Stimulated activated CD8-positive, alpha-beta memory T cell treated with anti-CD3 and anti-CD28 coated beads, Interleukin-12 subunit alpha, Interleukin-12 subunit beta, amount 100 ng/mL, for 1 hour (primary cell): ENCODE data around the gene DNAAF3.
"Not testable (repeated sequence)": the region's sequence is repeated elsewhere in the genome, so short reads cannot be mapped to it uniquely, and the experiment has no call there.

ENCODE experiments used
- DNase-seq: peaks from one replicate; pipeline ENCODE4 v3.0.0-alpha.2; 2020; ENCODE audit warnings: low read depth

Gene DNAAF3

GRCh38 chr19:55166530-55167268 is at the start of gene DNAAF3:
DNAAF3 (minus strand) TSS chr19:55166613; CDS start chr19:55166413, 200 bp downstream.
- peak; percentile 26 for DNase-seq

- no peak for DNase-seq
Observed at GRCh38 chr19:55213547-55213946, 47.1 kb upstream of the DNAAF3 start.

- DNase-seq: no peak
Observed at GRCh38 chr19:55212447-55212846, 46.0 kb upstream of the DNAAF3 start.

DNA sequence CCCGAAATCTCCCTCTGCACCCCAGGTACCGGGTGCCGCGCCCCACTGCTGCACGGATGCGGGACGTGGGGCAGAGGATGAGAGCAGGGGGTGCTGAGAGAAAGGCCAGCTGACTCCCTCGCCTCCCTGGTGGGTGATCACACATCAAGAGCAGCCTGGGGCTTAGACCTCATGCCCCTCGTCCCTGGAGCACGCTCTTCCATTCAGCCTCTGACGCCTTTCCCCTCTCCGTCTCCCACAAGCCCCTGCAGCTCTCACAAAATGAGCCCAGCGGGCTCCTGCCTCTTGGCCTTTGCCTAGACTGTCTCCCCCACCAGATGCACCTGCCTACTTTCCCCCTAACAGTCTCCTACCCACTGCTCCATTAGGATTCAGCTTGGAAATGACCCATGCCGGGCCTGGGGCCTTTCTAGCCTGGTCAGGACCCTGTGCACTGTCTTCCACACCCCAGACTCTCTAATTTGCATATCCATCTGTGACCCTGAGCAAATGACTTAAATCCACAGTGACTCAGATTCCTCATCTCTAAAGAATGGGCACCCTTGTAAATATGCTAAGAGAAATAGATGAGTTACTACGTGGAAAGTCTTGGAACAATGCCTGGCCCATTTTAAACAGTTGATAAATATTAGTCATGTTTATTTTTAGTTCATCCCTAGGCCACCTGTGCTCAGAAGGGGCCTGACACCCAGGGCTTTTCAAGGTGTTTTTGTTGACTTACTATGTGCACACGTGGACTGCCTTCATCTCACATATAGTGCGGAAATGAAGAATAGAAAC is 43.5 kb upstream of the DNAAF3 start:
- no peak for DNase-seq

GRCh38 chr19:55208880-55209692 is 42.7 kb upstream of the DNAAF3 start, which contains the start of gene PTPRH:
PTPRH (minus strand) TSS chr19:55209501; CDS start chr19:55209433, 68 bp downstream.
- DNase-seq: no peak

DNA sequence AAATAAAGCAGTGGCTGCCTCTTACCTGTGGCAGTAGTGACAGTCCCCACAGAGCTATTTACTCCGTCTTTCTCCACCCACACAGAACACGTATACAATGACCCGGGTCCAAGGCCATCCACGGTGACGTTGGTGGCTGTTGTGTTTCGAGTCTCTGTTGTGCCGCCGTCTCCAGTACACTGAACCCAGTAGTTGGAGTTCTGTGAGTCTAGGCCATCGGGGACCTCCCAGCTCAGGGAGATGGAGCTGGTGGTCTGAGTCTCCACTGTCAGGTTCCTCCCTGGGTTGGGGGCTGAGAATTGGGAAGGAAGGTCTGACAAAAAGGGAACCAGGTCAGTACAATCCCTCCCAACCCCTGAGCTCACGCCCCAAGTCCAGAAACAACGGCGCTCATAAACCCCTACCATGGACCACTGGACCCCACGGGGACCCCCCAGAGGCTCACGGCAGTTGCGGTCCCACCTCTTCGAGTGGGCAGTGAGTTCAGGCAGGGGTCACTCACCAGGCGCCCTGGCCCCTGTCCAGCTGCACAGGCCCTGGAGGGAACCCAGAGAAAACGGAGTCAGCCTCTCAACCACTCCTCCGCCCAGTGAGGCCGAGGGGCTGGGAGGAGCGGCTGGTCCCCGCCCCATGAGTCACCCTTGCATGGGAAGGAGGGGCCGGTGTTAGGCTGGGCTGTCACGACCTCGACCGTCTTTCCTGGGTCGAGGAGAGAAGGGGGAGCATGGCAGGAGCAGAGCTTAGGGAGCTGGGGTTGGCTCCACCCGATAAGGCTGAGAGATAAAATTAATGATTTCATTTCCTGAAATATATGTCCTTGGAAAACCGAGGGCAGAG is 40.5 kb upstream of the DNAAF3 start:
- peak; percentile 5 for DNase-seq

DNA sequence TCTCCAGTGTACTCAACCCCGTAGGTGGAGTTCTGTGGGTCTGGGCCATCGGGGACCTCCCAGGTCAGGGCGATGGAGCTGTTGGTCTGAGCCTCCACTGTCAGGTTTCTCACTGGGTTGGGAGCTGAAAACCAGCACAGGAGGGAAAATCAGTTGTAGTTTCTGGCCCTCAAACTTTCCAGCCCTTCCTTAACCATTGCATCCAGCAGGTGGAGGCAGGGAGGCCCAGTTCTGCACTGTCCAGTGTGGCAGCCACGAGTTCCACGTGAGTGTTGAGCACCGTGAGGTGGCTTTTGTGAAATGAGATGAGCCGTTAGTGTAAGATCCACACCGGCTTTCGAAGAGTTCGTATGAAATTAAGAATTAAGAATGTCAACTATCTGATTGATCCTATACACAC is 35.8 kb upstream of the DNAAF3 start:
- DNase-seq: not testable (repeated sequence)

- DNase-seq: no peak
Observed at GRCh38 chr19:55199620-55200204, 33.3 kb upstream of the DNAAF3 start.

GRCh38 chr19:55198651-55199050 is 32.2 kb upstream of the DNAAF3 start:
- no peak for DNase-seq

GRCh38 chr19:55197528-55197927 is 31.1 kb upstream of the DNAAF3 start:
- no peak for DNase-seq

GRCh38 chr19:55196803-55197202 is 30.4 kb upstream of the DNAAF3 start:
- no peak for DNase-seq

DNA sequence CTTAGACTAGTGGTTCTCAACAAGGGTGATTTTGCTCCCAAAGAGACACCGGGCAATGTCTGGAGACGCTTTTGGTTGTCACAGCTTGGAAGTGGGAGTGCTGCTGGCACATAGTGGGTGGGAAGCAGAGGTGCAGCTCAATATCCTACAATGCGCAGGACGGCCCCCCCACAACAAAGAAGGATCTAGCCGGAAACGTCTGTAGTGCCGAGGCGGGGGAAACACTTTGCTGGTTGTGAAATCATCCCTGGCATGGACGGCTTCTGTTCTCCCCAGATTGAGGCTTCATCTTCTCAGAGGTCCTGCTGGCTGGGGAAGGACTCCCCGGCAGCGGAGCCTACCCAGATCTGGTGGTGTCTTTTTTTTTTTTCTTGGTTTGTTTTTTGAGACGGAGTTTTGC is 27.1 kb upstream of the DNAAF3 start:
- DNase-seq: no peak

GRCh38 chr19:55189403-55189835 is 23.0 kb upstream of the DNAAF3 start:
- DNase-seq: no peak

DNA sequence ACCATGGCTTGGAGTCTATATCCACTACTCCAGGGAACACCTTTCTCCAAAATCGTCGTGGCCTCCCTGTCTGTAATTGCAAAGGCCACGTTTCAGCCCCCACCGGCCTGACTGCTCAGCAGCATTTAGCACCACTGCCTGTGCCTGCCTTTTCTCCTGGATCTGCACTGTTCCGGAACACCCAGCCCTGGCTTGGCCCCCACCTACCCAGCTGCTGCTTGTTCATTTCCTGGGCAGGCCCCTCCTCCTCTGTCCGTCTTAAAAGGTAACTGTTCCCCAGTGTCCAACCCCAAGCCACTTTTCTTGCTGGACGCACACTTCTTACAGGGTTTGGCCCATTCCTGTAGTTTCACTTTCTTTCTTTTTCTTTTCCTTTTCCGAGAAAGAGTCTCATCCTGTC is 22.2 kb upstream of the DNAAF3 start:
- no peak for DNase-seq

- no peak for DNase-seq
Observed at GRCh38 chr19:55186080-55186479, 19.7 kb upstream of the DNAAF3 start.

DNA sequence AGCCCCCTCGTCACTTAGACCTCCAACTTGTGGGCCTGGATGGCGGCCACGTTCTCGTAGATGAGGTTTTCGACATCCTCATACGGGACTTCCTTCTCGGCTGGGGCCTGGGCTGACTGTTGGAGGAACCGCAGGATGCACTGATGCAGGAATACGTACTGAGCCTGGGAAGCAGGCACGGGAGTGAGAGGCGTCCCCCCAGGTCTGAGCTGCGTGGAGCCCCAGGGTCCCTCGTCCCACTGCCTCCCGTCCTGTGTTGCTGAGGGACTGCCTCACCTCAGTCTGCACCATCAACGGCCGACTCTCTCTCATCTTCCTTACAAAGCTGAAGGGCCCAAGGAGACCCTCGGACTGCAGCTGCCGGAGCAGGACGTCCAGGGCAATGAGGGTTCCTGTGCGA is 15.3 kb upstream of the DNAAF3 start:
- no peak for DNase-seq

DNA sequence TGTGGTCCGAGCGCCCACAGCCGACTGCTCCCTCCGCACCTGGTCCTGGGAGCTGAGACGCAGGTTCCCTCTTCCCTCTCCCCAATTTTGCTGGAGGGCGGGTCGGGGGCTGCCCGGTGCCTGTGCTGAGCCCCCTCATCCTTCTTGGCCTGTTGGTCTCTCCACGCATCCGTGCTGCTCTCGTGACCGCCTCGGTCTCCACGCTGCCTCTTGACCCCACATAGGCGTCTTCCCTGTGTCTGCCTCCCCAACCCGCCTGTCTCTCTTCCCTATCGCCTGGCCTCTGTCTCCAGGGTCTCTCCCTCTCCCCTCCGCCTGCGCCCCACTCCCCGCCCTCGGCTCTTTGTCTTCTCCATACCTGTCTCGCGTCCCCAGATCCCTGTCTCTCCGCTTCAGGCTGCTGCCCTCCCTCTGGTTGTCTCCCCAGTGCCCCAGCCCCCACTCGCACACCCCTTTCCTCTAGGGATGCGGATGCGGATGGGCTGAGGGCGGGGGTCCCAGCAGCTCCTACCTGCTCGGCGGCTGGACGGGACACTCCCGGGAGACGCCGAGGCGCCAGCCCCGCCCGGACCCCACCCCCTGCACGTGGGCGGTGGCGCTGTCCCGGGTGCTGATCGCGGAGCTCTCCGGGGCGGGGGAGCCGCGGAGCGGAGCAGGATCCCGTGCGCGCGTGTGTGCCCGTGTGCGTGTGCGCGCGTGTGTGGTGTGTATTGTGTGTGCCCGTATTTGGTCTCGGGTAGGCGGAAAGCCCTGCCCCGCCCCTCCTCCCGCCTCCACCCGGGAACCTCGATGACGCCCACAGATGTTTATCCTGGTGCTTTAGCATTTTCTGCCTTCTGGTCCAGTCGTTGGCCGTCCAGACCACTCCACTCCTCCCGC is 13.4 kb upstream of the DNAAF3 start, which contains the start of gene SYT5:
Gene SYT5 (minus strand): TSS at position 684 of the 879 bp plus-strand sequence. CDS start 1,248 bp downstream, outside the sequence.
- peak; percentile 29 for DNase-seq

GRCh38 chr19:55178781-55179599 is 12.6 kb upstream of the DNAAF3 start:
- peak; percentile 87 for DNase-seq

- DNase-seq: no peak
Observed at GRCh38 chr19:55176076-55176475, 9.7 kb upstream of the DNAAF3 start.
